Stimulated activated effector memory CD8-positive, alpha-beta T cell treated with anti-CD3 and anti-CD28 coated beads, Interleukin-12 subunit alpha, Interleukin-12 subunit beta, amount 100 ng/mL, for 72 hours (primary cell): ENCODE results near the gene PAPLN.
A peak's percentile ranks its signal among the peaks of the same experiment; 100 is the strongest.

Experiments used
- ATAC-seq: fragments of 150-1000 bp; cut with Tn5 transposase; 2 replicates; pipeline ENCODE4 v1.10.0; 2021
- DNase-seq, 2 donors: peaks; one replicate each; pipeline ENCODE4 v3.0.0; 2021 to 2022; ENCODE audit warnings: low spot score in 2 of 2
- H3K27ac Mint-ChIP-seq: one replicate; pipeline ENCODE4 v1.8.0; 2022; ENCODE audit warnings: mild to moderate bottlenecking, mixed read lengths
- H3K36me3 Mint-ChIP-seq: one replicate; pipeline ENCODE4 v1.8.0; 2022; ENCODE audit warnings: mild to moderate bottlenecking, mixed read lengths
- H3K4me1 Mint-ChIP-seq: one replicate; pipeline ENCODE4 v1.8.0; 2022; ENCODE audit warnings: mixed read lengths
- H3K4me3 Mint-ChIP-seq: one replicate; pipeline ENCODE4 v1.8.0; 2022; ENCODE audit warnings: mild to moderate bottlenecking, mixed read lengths
- H3K9me3 Mint-ChIP-seq: one replicate; pipeline ENCODE4 v1.8.0; 2022; ENCODE audit warnings: mixed read lengths

PAPLN gene

GRCh38 chr14:73261075-73261474 lies 23.8 kb downstream of the PAPLN start:
- Mint-ChIP-seq H3K4me3 (no peak overlapping the region), H3K9me3 (no peaks in the 10 kb centered on the region), H3K36me3 (peaks cover 9% of the 10 kb centered on the region), H3K4me1 (no peaks in the 10 kb centered on the region), H3K27ac (no peak overlapping the region)
- DNase-seq (no peak), ATAC-seq (no peak)

GRCh38 chr14:73261520-73262426 lies 24.5 kb downstream of the PAPLN start:
- Mint-ChIP-seq H3K4me3 (no peak overlapping the region), H3K9me3 (no peaks in the 10 kb centered on the region), H3K4me1 (no peaks in the 10 kb centered on the region), H3K27ac (no peak overlapping the region), H3K36me3 (peaks cover 9% of the 10 kb centered on the region)
- DNase-seq (no peak), ATAC-seq (no peak)

- Mint-ChIP-seq H3K9me3 (no peaks in the 10 kb centered on the region), H3K27ac (no peak overlapping the region), H3K4me3 (no peak overlapping the region), H3K4me1 (no peaks in the 10 kb centered on the region), H3K36me3 (peaks cover 9% of the 10 kb centered on the region)
- ATAC-seq (no peak), DNase-seq (no peak)
These were observed 25.3 kb downstream of the PAPLN start for GRCh38 chr14:73262427-73263183.

- Mint-ChIP-seq H3K4me3 (no peak overlapping the region), H3K36me3 (peaks cover 14% of the 10 kb centered on the region), H3K4me1 (peaks cover 7% of the 10 kb centered on the region), H3K27ac (peak overlapping the region; percentile 34), H3K9me3 (no peaks in the 10 kb centered on the region)
- no peak for DNase-seq
- no peak for ATAC-seq
These were observed 26.3 kb downstream of the PAPLN start for GRCh38 chr14:73263606-73264005.

DNA sequence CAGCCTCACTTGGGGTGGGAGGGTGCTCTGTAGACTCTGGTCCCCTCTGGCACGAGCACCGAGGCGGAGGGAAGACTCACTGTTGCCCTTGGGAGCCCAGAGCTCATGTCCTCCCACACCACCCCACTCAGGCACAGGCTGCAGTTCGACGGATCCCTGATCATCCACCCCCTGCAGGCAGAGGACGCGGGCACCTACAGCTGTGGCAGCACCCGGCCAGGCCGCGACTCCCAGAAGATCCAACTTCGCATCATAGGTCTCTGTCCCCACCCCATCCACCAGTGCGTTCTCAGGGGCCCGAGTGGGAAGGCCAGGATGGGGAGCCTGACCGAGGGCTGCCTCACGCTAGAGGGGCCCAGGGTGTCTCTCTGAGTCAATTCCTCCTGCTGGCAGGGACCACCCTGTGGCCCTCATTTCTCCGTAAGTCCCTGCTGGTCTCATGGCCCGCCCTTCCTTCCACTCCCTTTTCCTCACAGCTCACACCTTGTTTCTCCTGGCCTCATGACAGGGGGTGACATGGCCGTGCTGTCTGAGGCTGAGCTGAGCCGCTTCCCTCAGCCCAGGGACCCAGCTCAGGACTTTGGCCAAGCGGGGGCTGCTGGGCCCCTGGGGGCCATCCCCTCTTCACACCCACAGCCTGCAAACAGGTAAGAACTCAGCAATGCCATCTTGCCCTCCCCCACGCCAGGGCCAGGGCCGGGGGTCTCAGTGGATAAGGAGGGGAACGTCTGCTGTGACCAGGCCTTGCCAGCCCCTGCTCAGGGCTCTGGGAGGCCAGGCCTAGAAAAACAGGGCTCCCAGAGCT lies 27.0 kb downstream of the PAPLN start:
- Mint-ChIP-seq H3K27ac (peak overlapping the region; percentile 34), H3K4me1 (peaks cover 9% of the 10 kb centered on the region), H3K36me3 (peaks cover 15% of the 10 kb centered on the region), H3K9me3 (no peaks in the 10 kb centered on the region), H3K4me3 (no peak overlapping the region)
- no peak for ATAC-seq
- DNase-seq: no peak

DNA sequence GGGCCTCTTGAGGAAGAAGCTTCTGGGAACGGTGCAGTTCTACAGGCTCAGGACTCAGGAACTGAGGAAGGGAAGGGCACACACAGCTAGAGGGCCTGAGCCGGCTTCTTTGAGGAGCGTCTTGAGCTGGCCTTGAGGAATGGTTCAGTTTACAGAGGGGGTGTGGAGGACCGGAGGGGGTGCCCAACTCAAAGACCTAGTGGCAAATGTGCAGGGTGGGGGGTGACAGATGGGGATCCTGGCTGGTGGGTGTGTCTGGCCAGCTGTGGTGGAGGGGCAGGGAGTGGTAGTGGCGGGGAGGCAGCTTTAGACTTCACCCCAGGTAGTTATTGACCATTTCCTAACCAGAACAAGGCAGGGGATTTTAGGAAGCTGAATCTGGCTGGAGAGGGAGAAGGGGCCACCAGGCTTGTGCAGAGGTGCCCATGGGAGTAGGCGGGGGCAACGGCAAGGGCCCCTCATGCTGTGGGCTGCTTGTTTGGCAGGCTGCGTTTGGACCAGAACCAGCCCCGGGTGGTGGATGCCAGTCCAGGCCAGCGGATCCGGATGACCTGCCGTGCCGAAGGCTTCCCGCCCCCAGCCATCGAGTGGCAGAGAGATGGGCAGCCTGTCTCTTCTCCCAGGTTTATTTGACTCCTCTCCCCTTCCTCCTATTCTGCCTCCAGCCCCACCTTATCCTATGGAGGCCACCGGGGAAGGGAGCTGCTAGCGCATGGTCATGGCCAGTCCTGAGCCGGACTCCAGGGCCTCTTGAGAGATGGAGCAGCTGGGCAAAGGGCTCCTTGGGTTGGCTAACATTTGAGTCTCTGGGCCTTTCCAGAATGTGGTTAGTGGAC lies 27.8 kb downstream of the PAPLN start:
- Mint-ChIP-seq H3K36me3 (peaks cover 15% of the 10 kb centered on the region), H3K4me3 (no peak overlapping the region), H3K9me3 (no peaks in the 10 kb centered on the region), H3K27ac (peak overlapping the region; percentile 34), H3K4me1 (peaks cover 17% of the 10 kb centered on the region)
- DNase-seq (no peak), ATAC-seq (no peak)

GRCh38 chr14:73265721-73266046 lies 28.4 kb downstream of the PAPLN start:
- Mint-ChIP-seq H3K36me3 (peaks cover 15% of the 10 kb centered on the region), H3K4me1 (peaks cover 23% of the 10 kb centered on the region), H3K27ac (no peak overlapping the region), H3K9me3 (no peaks in the 10 kb centered on the region), H3K4me3 (no peak overlapping the region)
- ATAC-seq (no peak), DNase-seq (no peak)

GRCh38 chr14:73266317-73266716 lies 29.0 kb downstream of the PAPLN start:
- DNase-seq (no peak), ATAC-seq (no peak)
- H3K36me3 Mint-ChIP-seq: peaks cover 15% of the 10 kb centered on the region
- no peaks in the 10 kb centered on the region for H3K9me3 Mint-ChIP-seq
- peaks cover 26% of the 10 kb centered on the region for H3K4me1 Mint-ChIP-seq
- no peak overlapping the region for H3K4me3 Mint-ChIP-seq
- no peak overlapping the region for H3K27ac Mint-ChIP-seq

DNA sequence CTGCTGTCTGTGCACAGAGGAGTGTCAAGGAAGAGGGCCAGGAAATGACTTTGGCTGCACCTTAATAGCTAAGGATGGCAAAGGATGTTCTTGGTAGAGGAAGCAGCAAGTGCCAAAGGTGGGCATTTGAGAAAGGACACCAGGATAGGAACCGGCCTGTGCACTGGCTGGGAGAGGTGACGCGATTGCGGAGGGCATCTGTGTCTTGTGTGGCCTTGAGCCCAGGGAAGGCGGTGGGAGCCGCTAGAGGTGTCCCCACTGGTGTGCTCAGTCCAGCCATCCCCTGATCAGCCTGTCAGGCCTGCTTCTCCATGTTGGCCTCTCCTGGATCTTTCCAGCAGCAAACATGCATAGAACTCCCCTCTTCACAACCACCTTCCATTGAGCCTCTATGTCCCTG lies 30.2 kb downstream of the PAPLN start:
- ATAC-seq: no peak
- Mint-ChIP-seq H3K4me1 (peaks cover 26% of the 10 kb centered on the region), H3K4me3 (no peak overlapping the region)

DNA sequence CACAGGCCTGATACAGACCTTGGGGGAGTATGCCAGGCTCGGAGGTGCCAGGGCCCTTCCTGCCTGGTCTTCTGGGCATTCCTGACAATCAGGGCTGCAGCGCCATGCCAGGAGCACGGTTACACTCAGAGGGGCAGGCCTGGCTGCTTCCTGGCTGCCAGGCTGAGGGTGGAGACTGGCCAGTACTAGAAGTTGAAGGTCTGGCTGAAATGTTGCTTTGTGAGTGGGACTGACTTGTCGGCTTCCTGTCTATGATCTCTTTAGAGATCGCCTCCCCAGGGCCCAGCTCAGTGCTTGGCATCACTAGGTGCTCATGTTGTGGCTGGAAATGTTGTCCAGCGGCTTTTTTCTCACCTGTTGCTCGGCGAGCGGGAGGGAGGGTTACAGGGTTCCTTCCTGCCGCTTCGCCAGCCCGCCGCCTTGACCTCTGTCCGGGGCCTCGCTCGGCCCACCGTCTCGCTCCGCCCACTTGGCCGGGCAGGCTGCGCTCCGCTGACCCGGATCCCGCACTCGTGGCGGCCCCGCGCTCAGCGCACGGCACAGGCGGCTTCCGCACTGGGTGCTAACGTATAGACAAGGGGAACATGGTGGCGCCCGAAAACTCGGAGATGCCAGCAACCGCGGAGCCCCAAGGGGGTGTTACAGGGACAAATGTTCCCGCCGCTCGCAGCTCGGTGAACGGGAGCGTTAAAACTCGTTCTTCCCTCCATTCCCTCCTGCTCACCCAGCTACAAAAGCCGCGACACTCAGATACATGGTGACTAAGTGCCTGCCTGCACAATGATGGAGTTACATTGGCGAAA lies 32.6 kb downstream of the PAPLN start:
- H3K36me3 Mint-ChIP-seq: peaks cover 11% of the 10 kb centered on the region
- no peak for DNase-seq

More for the DNA sequence above, 30.2 kb downstream of the PAPLN start:
- Mint-ChIP-seq H3K36me3 (peaks cover 15% of the 10 kb centered on the region), H3K9me3 (no peaks in the 10 kb centered on the region), H3K27ac (no peak overlapping the region)
- DNase-seq: no peak

GRCh38 chr14:73272393-73272792 lies 35.1 kb downstream of the PAPLN start:
- peaks cover 26% of the 10 kb centered on the region for H3K4me1 Mint-ChIP-seq
- H3K9me3 Mint-ChIP-seq: no peaks in the 10 kb centered on the region
- ATAC-seq: no peak
- no peak overlapping the region for H3K4me3 Mint-ChIP-seq
- no peak overlapping the region for H3K27ac Mint-ChIP-seq
- DNase-seq: no peak
- H3K36me3 Mint-ChIP-seq: peaks cover 28% of the 10 kb centered on the region

More for the DNA sequence above, 32.6 kb downstream of the PAPLN start:
- Mint-ChIP-seq H3K4me1 (peaks cover 26% of the 10 kb centered on the region), H3K27ac (peak overlapping the region; percentile 17), H3K9me3 (no peaks in the 10 kb centered on the region), H3K4me3 (peak overlapping the region; percentile 47)
- peak; percentile 56 for ATAC-seq

DNA sequence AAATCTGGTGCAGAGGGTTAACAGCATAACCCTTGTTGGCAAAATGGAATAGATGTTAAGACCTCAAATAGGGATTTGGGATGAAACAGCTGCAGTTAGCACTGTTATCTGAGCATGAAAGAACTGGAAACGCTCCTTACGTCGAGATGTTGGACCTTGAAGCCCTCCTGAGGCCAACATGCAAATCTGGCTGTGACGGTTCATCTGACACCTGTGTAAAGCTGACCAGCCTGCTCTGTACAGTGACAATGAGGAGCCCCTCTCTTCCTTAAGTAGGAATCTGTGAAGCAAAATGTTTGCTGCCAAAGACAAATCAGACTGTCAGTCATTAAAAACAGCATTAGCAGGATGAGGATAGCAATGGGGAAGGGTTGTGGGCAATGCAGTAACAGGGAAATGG lies 36.5 kb downstream of the PAPLN start:
- Mint-ChIP-seq H3K4me3 (no peak overlapping the region), H3K36me3 (peaks cover 35% of the 10 kb centered on the region), H3K4me1 (peaks cover 19% of the 10 kb centered on the region), H3K27ac (no peak overlapping the region), H3K9me3 (no peaks in the 10 kb centered on the region)
- ATAC-seq (no peak), DNase-seq (no peak)

DNA sequence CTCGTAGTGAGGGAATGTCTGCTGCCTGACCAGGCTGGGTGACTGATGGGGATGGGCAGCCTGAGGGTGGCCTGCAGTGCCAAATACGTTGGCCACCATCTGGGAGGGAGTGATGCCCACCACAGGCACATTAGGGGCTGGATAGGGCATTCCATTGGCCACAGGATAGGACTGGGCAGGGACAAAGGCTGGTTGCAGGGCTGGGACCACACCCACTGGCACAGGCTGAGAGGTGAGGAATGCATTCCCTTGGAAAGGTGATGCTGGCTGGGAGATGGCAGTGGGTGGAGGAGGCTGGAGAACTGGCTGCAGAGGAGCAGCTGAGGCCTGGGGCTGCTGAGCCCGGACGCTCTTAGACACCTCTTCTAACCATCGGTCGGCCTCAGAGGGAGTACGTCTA lies 39.5 kb downstream of the PAPLN start:
- no peak overlapping the region for H3K4me3 Mint-ChIP-seq

DNA sequence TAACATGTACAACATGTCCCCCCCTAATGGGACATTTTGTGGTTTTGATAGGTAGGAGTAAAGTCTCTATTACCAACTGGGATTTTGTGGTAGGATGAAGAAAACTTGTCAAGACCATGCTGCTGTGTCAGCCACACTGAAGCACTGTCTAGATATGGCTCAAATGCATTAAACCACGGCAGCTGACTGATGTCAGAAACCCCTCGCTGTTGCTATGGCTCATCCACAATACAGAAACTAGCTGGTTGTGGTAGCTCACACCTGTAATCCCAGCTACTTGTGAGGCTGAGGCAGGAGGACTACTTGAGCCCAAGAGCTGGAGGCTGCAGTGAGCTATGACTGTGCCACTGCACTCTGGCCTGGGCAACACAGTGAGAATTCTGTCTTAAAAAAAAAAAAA lies 40.1 kb downstream of the PAPLN start:
- ATAC-seq (peak; percentile 56), DNase-seq (no peak)
- H3K36me3 Mint-ChIP-seq: peaks cover 71% of the 10 kb centered on the region
- H3K4me3 Mint-ChIP-seq: no peak overlapping the region
- H3K9me3 Mint-ChIP-seq: no peaks in the 10 kb centered on the region
- H3K4me1 Mint-ChIP-seq: peaks cover 6% of the 10 kb centered on the region
- H3K27ac Mint-ChIP-seq: no peak overlapping the region

More for the DNA sequence above, 39.5 kb downstream of the PAPLN start:
- H3K27ac Mint-ChIP-seq: no peak overlapping the region
- no peaks in the 10 kb centered on the region for H3K9me3 Mint-ChIP-seq
- H3K4me1 Mint-ChIP-seq: peaks cover 2% of the 10 kb centered on the region
- DNase-seq (no peak), ATAC-seq (no peak)
- peaks cover 66% of the 10 kb centered on the region for H3K36me3 Mint-ChIP-seq
